Cardiac muscle cell (in vitro differentiated cells and primary cell): ENCODE data around the gene ZNF730. TPM values are rescaled to one million over a fixed set of nuclear protein-coding genes. Genes with fewer than 3 reads are reported as not detected.

Experiments
- polyA plus RNA-seq: library from polyadenylated mRNA; unstranded; fragments of >200 nt; fragmentation: Nextera tagmentation; extraction: Ambion mirVana; gene quantifications from 2 replicates; pipeline ENCODE4 v1.2.1, GENCODE V29; 2016
- total RNA-seq: library from RNA; depleted of rRNA; stranded (reverse); fragments of >200 nt; gene quantifications from 2 replicates; pipeline ENCODE4 v1.2.3, GENCODE V29; 2016

The ZNF730 gene
- total and polyA plus RNA-seq, 2 experiments from 2014 or later = 3.4 to 4.8 TPM

Other genes with a start within 250 kb of the ZNF730 start
- not detected in 2 replicates for gene ZNF728, start 113.8 kb upstream of the ZNF730 start, total RNA-seq
- not detected in 2 replicates for gene ZNF728, start 113.8 kb upstream of the ZNF730 start, polyA plus RNA-seq
- gene ZNF724, start 133.4 kb downstream of the ZNF730 start, total RNA-seq = 5.4 and 10.9 TPM in 2 replicates
- gene ZNF724, start 133.4 kb downstream of the ZNF730 start, polyA plus RNA-seq = 1.7 and 3.0 TPM in 2 replicates